Keratinocyte (primary cell): ENCODE measurements around the gene SCRN1. TPM values are rescaled to one million over a fixed set of nuclear protein-coding genes. Genes with fewer than 3 reads are reported as not detected.
"Not testable (repeated sequence)": the region's sequence is repeated elsewhere in the genome, so short reads cannot be mapped to it uniquely, and the experiment has no call there.

Source experiments
- DNase-seq: peaks from one replicate; pipeline ENCODE4 v3.0.0-alpha.2; 2011; ENCODE audit warnings: low read depth, missing footprints, low spot score
- FAIRE-seq: peaks from 2 replicates; lab custom pipeline; 2011; peaks lifted over from hg19 to GRCh38; lab: Jason Lieb, UNC
- H2AFZ ChIP-seq: 2 replicates; pipeline ENCODE4 v1.6.0; 2012; ENCODE audit warnings: low read length, control low read depth, inconsistent platforms; ENCODE audit not compliant: control insufficient read depth
- H3K27ac ChIP-seq: 2 replicates; pipeline ENCODE4 v1.5.1; 2011; ENCODE audit warnings: low read length; ENCODE audit not compliant: control insufficient read depth, insufficient read depth
- H3K27me3 ChIP-seq: 3 replicates; pipeline ENCODE4 v1.6.0; 2011; ENCODE audit warnings: low read length; ENCODE audit not compliant: control insufficient read depth, insufficient read depth; ENCODE audit errors: extremely low read depth
- H3K36me3 ChIP-seq, 2 experiments: 2 replicates in 1 of 2; 3 replicates in 1 of 2; pipeline ENCODE4 v1.5.1; 2011; ENCODE audit warnings: low read length in 2 of 2, mild to moderate bottlenecking in 1 of 2; ENCODE audit not compliant: control insufficient read depth in 2 of 2, insufficient read depth in 2 of 2; ENCODE audit errors: extremely low read depth in 1 of 2
- H3K4me1 ChIP-seq: 3 replicates; pipeline ENCODE4 v1.5.1; 2011; ENCODE audit warnings: low read length; ENCODE audit not compliant: control insufficient read depth, insufficient read depth; ENCODE audit errors: extremely low read depth
- H3K4me2 ChIP-seq: 3 replicates; pipeline ENCODE4 v1.6.0; 2011; ENCODE audit warnings: low read depth, low read length; ENCODE audit not compliant: control insufficient read depth, insufficient read depth; ENCODE audit errors: extremely low read depth
- H3K4me3 ChIP-seq, 3 experiments: fragments of 200-600 bp in 1 of 3; sonication (generic) in 1 of 3; 2 replicates in 2 of 3; 3 replicates in 1 of 3; pipeline ENCODE4 v1.5.1; 2011 to 2016; ENCODE audit warnings: low read length in 3 of 3, mild to moderate bottlenecking in 3 of 3, control low read depth in 2 of 3, inconsistent platforms in 1 of 3, low read depth in 1 of 3, mixed read lengths in 1 of 3, mixed run types in 1 of 3, moderate library complexity in 1 of 3; ENCODE audit not compliant: control insufficient read depth in 2 of 3, insufficient read depth in 2 of 3; ENCODE audit errors: extremely low read depth in 1 of 3
- H3K79me2 ChIP-seq: 2 replicates; pipeline ENCODE4 v1.6.0; 2012; ENCODE audit warnings: low read length; ENCODE audit not compliant: control insufficient read depth, insufficient read depth
- H3K9ac ChIP-seq: 3 replicates; pipeline ENCODE4 v1.6.0; 2011; ENCODE audit warnings: low read length; ENCODE audit not compliant: control insufficient read depth, insufficient read depth; ENCODE audit errors: extremely low read depth
- H3K9me1 ChIP-seq: 3 replicates; pipeline ENCODE4 v1.6.0; 2011; ENCODE audit warnings: low read length; ENCODE audit not compliant: control insufficient read depth, insufficient read depth; ENCODE audit errors: extremely low read depth
- H3K9me3 ChIP-seq: 2 replicates; pipeline ENCODE4 v1.5.1; 2012; ENCODE audit warnings: low read depth, low read length; ENCODE audit not compliant: control insufficient read depth
- H4K20me1 ChIP-seq: 3 replicates; pipeline ENCODE4 v1.6.0; 2011; ENCODE audit warnings: low read length; ENCODE audit not compliant: control insufficient read depth, insufficient read depth; ENCODE audit errors: extremely low read depth
- CTCF ChIP-seq, 3 experiments: IDR thresholded peaks in 1 of 3; conservative IDR thresholded peaks in 1 of 3; optimal IDR thresholded peaks in 1 of 3; 2 replicates in 2 of 3; 3 replicates in 1 of 3; pipeline versions ENCODE3 to v1.5.1; 2011; ENCODE audit warnings: low read length in 3 of 3, mild to moderate bottlenecking in 3 of 3, moderate library complexity in 2 of 3, control low read depth in 1 of 3, inconsistent platforms in 1 of 3; ENCODE audit not compliant: insufficient read depth in 2 of 3; ENCODE audit errors: extremely low read depth in 1 of 3
- EZH2 ChIP-seq: IDR thresholded peaks from one replicate; pipeline ENCODE4 v1.6.1; 2012; ENCODE audit warnings: inconsistent platforms, mild to moderate bottlenecking, low read length, moderate library complexity
- dilution Hi-C: fragments of 300-500 bp; cut with MboI; formaldehyde crosslinking; loops from one replicate; pipeline ENCODE4 v1.7.0; 2020; ENCODE audit warnings: low sequenced_read_pairs; ENCODE audit not compliant: extremely low pct_ligation_motif_present
- polyA plus RNA-seq, 5 experiments: library from polyadenylated mRNA; depleted of rRNA in 3 of 5; stranded (reverse) in 3 of 5; stranded (forward) in 1 of 5; unstranded in 1 of 5; fragments of >200 nt; gene quantifications; 1 replicate in 1 of 5; 2 replicates in 3 of 5; 3 replicates in 1 of 5; pipeline versions ENCODE4 v1.2.1 to v1.2.3, GENCODE V29; 2011 to 2012; ENCODE audit warnings: missing spikeins in 2 of 5, low read depth in 1 of 5, low replicate concordance in 1 of 5

Gene SCRN1
- polyA plus RNA-seq, 1 donor (not counting 4 experiments of a cell fraction or from before 2014, with no cell fraction given): 52.3 TPM

GRCh38 chr7:29892231-29892630, 97.4 kb downstream of the SCRN1 start:
- Histone ChIP-seq H3K9ac (no peak overlapping the region), H3K4me2 (no peak overlapping the region), H3K4me3 (no peak overlapping the region), H3K27ac (no peak overlapping the region), H3K9me1 (no peaks in the 10 kb centered on the region), H4K20me1 (no peaks in the 10 kb centered on the region), H3K36me3 (no peaks in the 10 kb centered on the region), H3K27me3 (no peaks in the 10 kb centered on the region), H3K9me3 (no peaks in the 10 kb centered on the region), H3K79me2 (no peaks in the 10 kb centered on the region), H2AFZ (no peak overlapping the region), H3K4me1 (no peaks in the 10 kb centered on the region)
- DNase-seq: no peak
- FAIRE-seq: no peak
- TF ChIP-seq EZH2 (no peak), CTCF (optimal IDR thresholded peaks at IDR 0.05 in 1 of 3, IDR thresholded peaks at IDR 0.05 in 1 of 3, conservative IDR thresholded peaks at IDR 0.05 in 1 of 3; ENCODE audit: extremely low read depth in 1 of 3, insufficient read depth in 2 of 3, low read length in 3 of 3) (no peak)
- dilution Hi-C loops: no loop called here

GRCh38 chr7:29891766-29892165, 97.8 kb downstream of the SCRN1 start:
- no peaks in the 10 kb centered on the region for H3K36me3 ChIP-seq
- no peaks in the 10 kb centered on the region for H4K20me1 ChIP-seq
- no peak overlapping the region for H3K4me3 ChIP-seq
- no peaks in the 10 kb centered on the region for H3K79me2 ChIP-seq
- no peak for DNase-seq
- no peak overlapping the region for H3K9ac ChIP-seq
- H2AFZ ChIP-seq: no peak overlapping the region
- dilution Hi-C loops: no loop called here
- no peak overlapping the region for H3K4me2 ChIP-seq
- H3K9me3 ChIP-seq: no peaks in the 10 kb centered on the region
- FAIRE-seq: no peak
- H3K4me1 ChIP-seq: no peaks in the 10 kb centered on the region
- no peak overlapping the region for H3K27ac ChIP-seq
- H3K27me3 ChIP-seq: no peaks in the 10 kb centered on the region
- no peaks in the 10 kb centered on the region for H3K9me1 ChIP-seq
- TF ChIP-seq CTCF (optimal IDR thresholded peaks at IDR 0.05 in 1 of 3, IDR thresholded peaks at IDR 0.05 in 1 of 3, conservative IDR thresholded peaks at IDR 0.05 in 1 of 3; ENCODE audit: extremely low read depth in 1 of 3, insufficient read depth in 2 of 3, low read length in 3 of 3) (no peak), EZH2 (no peak)

GRCh38 chr7:29890786-29891185, 98.8 kb downstream of the SCRN1 start:
- H3K27me3 ChIP-seq, H3K9me3 ChIP-seq, dilution Hi-C loops, H3K27ac ChIP-seq, DNase-seq, H2AFZ ChIP-seq, H3K4me1 ChIP-seq, H3K4me3 ChIP-seq, H3K9ac ChIP-seq, FAIRE-seq, H3K4me2 ChIP-seq, H3K9me1 ChIP-seq, H3K79me2 ChIP-seq, H3K36me3 ChIP-seq, H4K20me1 ChIP-seq: not testable (repeated sequence)
